NCI-H524 (cell line): Measurements from ENCODE around the gene ZBTB12.
"Not testable (repeated sequence)": the region's sequence is repeated elsewhere in the genome, so short reads cannot be mapped to it uniquely, and the experiment has no call there.

Source experiments
- DNase-seq, 2 experiments: peaks; one replicate each; lab custom pipeline; 2025; lab: John Stamatoyannopoulos, UW

Gene ZBTB12

GRCh38 chr6:31901953-31902643, at the start of gene ZBTB12:
ZBTB12 (minus strand) TSS chr6:31902086; CDS start chr6:31901305, 781 bp downstream.
- DNase-seq = peak; percentile 93 to 97

GRCh38 chr6:31949926-31950548, 48.2 kb upstream of the ZBTB12 start:
- no peak for DNase-seq

GRCh38 chr6:31948753-31949413, 47.0 kb upstream of the ZBTB12 start:
- no peak for DNase-seq

- no peak for DNase-seq
Observed at GRCh38 chr6:31948306-31948705, 46.4 kb upstream of the ZBTB12 start.

- no peak for DNase-seq
Observed at GRCh38 chr6:31947864-31948263, 46.0 kb upstream of the ZBTB12 start.

GRCh38 chr6:31947070-31947675, 45.3 kb upstream of the ZBTB12 start:
- DNase-seq = no peak

GRCh38 chr6:31946370-31946885, 44.5 kb upstream of the ZBTB12 start:
- no peak for DNase-seq

GRCh38 chr6:31945507-31946369, 43.9 kb upstream of the ZBTB12 start, which contains the start of gene CFB:
CFB (plus strand) TSS chr6:31946095; CDS start chr6:31946222, 127 bp downstream.
- no peak for DNase-seq

- no peak for DNase-seq
Observed at GRCh38 chr6:31945154-31945506, 43.2 kb upstream of the ZBTB12 start.

GRCh38 chr6:31943742-31944141, 41.9 kb upstream of the ZBTB12 start:
- no peak for DNase-seq

- DNase-seq = no peak
Observed at GRCh38 chr6:31940256-31940664, 38.4 kb upstream of the ZBTB12 start.

GRCh38 chr6:31935823-31936222, 33.9 kb upstream of the ZBTB12 start:
- DNase-seq = no peak

GRCh38 chr6:31935021-31935420, 33.1 kb upstream of the ZBTB12 start:
- no peak for DNase-seq

- no peak for DNase-seq
Observed at GRCh38 chr6:31933537-31933936, 31.7 kb upstream of the ZBTB12 start.

GRCh38 chr6:31932137-31932536, 30.3 kb upstream of the ZBTB12 start:
- DNase-seq = not testable (repeated sequence)

GRCh38 chr6:31930962-31931361, 29.1 kb upstream of the ZBTB12 start:
- DNase-seq = no peak

GRCh38 chr6:31928672-31928939, 26.7 kb upstream of the ZBTB12 start:
- no peak for DNase-seq

GRCh38 chr6:31927863-31928671, 26.2 kb upstream of the ZBTB12 start:
- DNase-seq = no peak

- no peak for DNase-seq
Observed at GRCh38 chr6:31927242-31927862, 25.5 kb upstream of the ZBTB12 start, which contains the start of gene C2. C2 (plus strand) TSS chr6:31927717; CDS start chr6:31927753, 36 bp downstream.

- DNase-seq = no peak
Observed at GRCh38 chr6:31922942-31923341, 21.1 kb upstream of the ZBTB12 start.
